ENCODE results near the gene CKS2. TPM values are rescaled to one million over a fixed set of nuclear protein-coding genes. Genes with fewer than 3 reads are reported as not detected.

The CKS2 gene
- total and polyA plus RNA-seq, 2 experiments from 2014 or later = 512 to 1,783 TPM

DNA sequence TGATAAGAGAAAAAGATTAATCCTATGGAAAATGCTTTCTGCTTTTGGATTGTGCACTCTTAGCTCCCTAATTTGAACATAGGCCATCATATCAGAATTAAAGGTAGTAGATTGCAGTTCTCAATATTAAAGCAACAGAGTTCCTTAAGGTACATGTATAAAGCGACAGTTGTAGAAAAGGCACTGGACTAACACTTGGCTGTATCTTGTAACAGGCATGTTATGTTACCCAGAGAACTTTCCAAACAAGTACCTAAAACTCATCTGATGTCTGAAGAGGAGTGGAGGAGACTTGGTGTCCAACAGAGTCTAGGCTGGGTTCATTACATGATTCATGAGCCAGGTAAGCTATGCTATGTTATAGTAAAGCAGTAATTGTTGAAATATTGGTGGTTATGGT lies 4.0 kb downstream of the CKS2 start:
- H2AFZ ChIP-seq = no peak overlapping the region
- H3K9me2 ChIP-seq (ENCODE audit: insufficient read depth) = no peaks in the 10 kb centered on the region
- peaks cover 29% of the 10 kb centered on the region for H4K20me1 ChIP-seq (replicated peaks; ENCODE audit: insufficient read depth)
- Mint-ChIP-seq H3K4me3 (peak overlapping the region; percentile 94), H3K36me3 (ENCODE audit: low read depth) (peaks cover 68% of the 10 kb centered on the region), H3K4me1 (peaks cover 36% of the 10 kb centered on the region), H3K27me3 (ENCODE audit: insufficient read depth, low read depth, poor library complexity) (peaks cover 17% of the 10 kb centered on the region), H3K9me3 (peaks cover 5% of the 10 kb centered on the region; the same call in 1 of the 3 replicates), H3K27ac (no peak overlapping the region)
- peak overlapping the region; percentile 87 for H3K4me2 ChIP-seq
- no peak for TF ChIP-seq JUNB (IDR thresholded peaks at IDR 0.05; ENCODE audit: unreplicated experiment)
- TF ChIP-seq EZH2phosphoT487 (IDR thresholded peaks at IDR 0.05; ENCODE audit: unreplicated experiment) = no peak
- TF ChIP-seq NANOG (IDR thresholded peaks at IDR 0.05; ENCODE audit: borderline replicate concordance) = no peak
- no peak for TF ChIP-seq POLR2AphosphoS5 (IDR thresholded peaks at IDR 0.05; ENCODE audit: low read depth)
- TF ChIP-seq, protein P1, sequence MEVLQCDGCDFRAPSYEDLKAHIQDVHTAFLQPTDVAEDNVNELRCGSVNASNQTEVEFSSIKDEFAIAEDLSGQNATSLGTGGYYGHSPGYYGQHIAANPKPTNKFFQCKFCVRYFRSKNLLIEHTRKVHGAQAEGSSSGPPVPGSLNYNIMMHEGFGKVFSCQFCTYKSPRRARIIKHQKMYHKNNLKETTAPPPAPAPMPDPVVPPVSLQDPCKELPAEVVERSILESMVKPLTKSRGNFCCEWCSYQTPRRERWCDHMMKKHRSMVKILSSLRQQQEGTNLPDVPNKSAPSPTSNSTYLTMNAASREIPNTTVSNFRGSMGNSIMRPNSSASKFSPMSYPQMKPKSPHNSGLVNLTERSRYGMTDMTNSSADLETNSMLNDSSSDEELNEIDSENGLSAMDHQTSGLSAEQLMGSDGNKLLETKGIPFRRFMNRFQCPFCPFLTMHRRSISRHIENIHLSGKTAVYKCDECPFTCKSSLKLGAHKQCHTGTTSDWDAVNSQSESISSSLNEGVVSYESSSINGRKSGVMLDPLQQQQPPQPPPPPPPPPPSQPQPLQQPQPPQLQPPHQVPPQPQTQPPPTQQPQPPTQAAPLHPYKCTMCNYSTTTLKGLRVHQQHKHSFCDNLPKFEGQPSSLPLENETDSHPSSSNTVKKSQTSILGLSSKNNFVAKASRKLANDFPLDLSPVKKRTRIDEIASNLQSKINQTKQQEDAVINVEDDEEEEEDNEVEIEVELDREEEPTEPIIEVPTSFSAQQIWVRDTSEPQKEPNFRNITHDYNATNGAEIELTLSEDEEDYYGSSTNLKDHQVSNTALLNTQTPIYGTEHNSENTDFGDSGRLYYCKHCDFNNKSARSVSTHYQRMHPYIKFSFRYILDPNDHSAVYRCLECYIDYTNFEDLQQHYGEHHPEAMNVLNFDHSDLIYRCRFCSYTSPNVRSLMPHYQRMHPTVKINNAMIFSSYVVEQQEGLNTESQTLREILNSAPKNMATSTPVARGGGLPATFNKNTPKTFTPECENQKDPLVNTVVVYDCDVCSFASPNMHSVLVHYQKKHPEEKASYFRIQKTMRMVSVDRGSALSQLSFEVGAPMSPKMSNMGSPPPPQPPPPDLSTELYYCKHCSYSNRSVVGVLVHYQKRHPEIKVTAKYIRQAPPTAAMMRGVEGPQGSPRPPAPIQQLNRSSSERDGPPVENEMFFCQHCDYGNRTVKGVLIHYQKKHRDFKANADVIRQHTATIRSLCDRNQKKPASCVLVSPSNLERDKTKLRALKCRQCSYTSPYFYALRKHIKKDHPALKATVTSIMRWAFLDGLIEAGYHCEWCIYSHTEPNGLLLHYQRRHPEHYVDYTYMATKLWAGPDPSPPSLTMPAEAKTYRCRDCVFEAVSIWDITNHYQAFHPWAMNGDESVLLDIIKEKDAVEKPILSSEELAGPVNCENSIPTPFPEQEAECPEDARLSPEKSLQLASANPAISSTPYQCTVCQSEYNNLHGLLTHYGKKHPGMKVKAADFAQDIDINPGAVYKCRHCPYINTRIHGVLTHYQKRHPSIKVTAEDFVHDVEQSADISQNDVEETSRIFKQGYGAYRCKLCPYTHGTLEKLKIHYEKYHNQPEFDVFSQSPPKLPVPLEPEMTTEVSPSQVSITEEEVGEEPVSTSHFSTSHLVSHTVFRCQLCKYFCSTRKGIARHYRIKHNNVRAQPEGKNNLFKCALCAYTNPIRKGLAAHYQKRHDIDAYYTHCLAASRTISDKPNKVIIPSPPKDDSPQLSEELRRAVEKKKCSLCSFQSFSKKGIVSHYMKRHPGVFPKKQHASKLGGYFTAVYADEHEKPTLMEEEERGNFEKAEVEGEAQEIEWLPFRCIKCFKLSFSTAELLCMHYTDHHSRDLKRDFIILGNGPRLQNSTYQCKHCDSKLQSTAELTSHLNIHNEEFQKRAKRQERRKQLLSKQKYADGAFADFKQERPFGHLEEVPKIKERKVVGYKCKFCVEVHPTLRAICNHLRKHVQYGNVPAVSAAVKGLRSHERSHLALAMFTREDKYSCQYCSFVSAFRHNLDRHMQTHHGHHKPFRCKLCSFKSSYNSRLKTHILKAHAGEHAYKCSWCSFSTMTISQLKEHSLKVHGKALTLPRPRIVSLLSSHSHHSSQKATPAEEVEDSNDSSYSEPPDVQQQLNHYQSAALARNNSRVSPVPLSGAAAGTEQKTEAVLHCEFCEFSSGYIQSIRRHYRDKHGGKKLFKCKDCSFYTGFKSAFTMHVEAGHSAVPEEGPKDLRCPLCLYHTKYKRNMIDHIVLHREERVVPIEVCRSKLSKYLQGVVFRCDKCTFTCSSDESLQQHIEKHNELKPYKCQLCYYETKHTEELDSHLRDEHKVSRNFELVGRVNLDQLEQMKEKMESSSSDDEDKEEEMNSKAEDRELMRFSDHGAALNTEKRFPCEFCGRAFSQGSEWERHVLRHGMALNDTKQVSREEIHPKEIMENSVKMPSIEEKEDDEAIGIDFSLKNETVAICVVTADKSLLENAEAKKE (CRISPR knock-in tag; IDR thresholded peaks at IDR 0.05) = no peak
- no peak for TF ChIP-seq ZNF114 (CRISPR knock-in tag; IDR thresholded peaks at IDR 0.05)
- TF ChIP-seq, protein P2, sequence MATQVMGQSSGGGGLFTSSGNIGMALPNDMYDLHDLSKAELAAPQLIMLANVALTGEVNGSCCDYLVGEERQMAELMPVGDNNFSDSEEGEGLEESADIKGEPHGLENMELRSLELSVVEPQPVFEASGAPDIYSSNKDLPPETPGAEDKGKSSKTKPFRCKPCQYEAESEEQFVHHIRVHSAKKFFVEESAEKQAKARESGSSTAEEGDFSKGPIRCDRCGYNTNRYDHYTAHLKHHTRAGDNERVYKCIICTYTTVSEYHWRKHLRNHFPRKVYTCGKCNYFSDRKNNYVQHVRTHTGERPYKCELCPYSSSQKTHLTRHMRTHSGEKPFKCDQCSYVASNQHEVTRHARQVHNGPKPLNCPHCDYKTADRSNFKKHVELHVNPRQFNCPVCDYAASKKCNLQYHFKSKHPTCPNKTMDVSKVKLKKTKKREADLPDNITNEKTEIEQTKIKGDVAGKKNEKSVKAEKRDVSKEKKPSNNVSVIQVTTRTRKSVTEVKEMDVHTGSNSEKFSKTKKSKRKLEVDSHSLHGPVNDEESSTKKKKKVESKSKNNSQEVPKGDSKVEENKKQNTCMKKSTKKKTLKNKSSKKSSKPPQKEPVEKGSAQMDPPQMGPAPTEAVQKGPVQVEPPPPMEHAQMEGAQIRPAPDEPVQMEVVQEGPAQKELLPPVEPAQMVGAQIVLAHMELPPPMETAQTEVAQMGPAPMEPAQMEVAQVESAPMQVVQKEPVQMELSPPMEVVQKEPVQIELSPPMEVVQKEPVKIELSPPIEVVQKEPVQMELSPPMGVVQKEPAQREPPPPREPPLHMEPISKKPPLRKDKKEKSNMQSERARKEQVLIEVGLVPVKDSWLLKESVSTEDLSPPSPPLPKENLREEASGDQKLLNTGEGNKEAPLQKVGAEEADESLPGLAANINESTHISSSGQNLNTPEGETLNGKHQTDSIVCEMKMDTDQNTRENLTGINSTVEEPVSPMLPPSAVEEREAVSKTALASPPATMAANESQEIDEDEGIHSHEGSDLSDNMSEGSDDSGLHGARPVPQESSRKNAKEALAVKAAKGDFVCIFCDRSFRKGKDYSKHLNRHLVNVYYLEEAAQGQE (IDR thresholded peaks at IDR 0.05; ENCODE audit: unreplicated experiment) = no peak
- no peak for TF ChIP-seq CREB1 (CRISPR knock-in tag; IDR thresholded peaks at IDR 0.05; ENCODE audit: low read depth)
- TF ChIP-seq EZH2 (IDR thresholded peaks at IDR 0.05; ENCODE audit: low read depth, unreplicated experiment) = no peak
- TF ChIP-seq, protein P3, sequence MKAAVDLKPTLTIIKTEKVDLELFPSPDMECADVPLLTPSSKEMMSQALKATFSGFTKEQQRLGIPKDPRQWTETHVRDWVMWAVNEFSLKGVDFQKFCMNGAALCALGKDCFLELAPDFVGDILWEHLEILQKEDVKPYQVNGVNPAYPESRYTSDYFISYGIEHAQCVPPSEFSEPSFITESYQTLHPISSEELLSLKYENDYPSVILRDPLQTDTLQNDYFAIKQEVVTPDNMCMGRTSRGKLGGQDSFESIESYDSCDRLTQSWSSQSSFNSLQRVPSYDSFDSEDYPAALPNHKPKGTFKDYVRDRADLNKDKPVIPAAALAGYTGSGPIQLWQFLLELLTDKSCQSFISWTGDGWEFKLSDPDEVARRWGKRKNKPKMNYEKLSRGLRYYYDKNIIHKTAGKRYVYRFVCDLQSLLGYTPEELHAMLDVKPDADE (IDR thresholded peaks at IDR 0.05) = no peak
- TF ChIP-seq STAT1 (IDR thresholded peaks at IDR 0.05; ENCODE audit: unreplicated experiment) = no peak
- TF ChIP-seq, protein P4, sequence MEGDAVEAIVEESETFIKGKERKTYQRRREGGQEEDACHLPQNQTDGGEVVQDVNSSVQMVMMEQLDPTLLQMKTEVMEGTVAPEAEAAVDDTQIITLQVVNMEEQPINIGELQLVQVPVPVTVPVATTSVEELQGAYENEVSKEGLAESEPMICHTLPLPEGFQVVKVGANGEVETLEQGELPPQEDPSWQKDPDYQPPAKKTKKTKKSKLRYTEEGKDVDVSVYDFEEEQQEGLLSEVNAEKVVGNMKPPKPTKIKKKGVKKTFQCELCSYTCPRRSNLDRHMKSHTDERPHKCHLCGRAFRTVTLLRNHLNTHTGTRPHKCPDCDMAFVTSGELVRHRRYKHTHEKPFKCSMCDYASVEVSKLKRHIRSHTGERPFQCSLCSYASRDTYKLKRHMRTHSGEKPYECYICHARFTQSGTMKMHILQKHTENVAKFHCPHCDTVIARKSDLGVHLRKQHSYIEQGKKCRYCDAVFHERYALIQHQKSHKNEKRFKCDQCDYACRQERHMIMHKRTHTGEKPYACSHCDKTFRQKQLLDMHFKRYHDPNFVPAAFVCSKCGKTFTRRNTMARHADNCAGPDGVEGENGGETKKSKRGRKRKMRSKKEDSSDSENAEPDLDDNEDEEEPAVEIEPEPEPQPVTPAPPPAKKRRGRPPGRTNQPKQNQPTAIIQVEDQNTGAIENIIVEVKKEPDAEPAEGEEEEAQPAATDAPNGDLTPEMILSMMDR (conservative IDR thresholded peaks at IDR 0.05; ENCODE audit: low read depth in 2 of 2) = no peak
- no peak for TF ChIP-seq ZNF331 (CRISPR knock-in tag; IDR thresholded peaks at IDR 0.05; ENCODE audit: low read depth)
- peaks cover 23% of the 10 kb centered on the region; the same call in 1 of the 2 replicates for H3K4me1 ChIP-seq (ENCODE audit: insufficient read depth)
- H3K36me3 ChIP-seq (ENCODE audit: insufficient read depth) = peaks cover 33% of the 10 kb centered on the region
- H3K4me3 ChIP-seq = peak overlapping the region; percentile 95
- H3F3A ChIP-seq (replicated peaks; ENCODE audit: low read depth) = peaks cover 30% of the 10 kb centered on the region
- peak overlapping the region; percentile 57 for H3K27ac ChIP-seq (ENCODE audit: low read depth)
- peaks cover 70% of the 10 kb centered on the region for H3K79me2 ChIP-seq (replicated peaks; ENCODE audit: insufficient read depth)
- no peak for DNase-seq (ENCODE audit: low spot score)
- H3K27me3 ChIP-seq (ENCODE audit: insufficient read depth) = no peaks in the 10 kb centered on the region
- ATAC-seq = no peak
